Fibroblast of skin of left quadriceps (primary cell): ENCODE data around the gene ASB15.
"Not testable (repeated sequence)": the region's sequence is repeated elsewhere in the genome, so short reads cannot be mapped to it uniquely, and the experiment has no call there.

ENCODE experiments used
- DNase-seq, 2 experiments: peaks; one replicate each; pipeline ENCODE4 v3.0.0-alpha.2; 2013; ENCODE audit warnings: low read depth in 2 of 2

ASB15 gene

DNA sequence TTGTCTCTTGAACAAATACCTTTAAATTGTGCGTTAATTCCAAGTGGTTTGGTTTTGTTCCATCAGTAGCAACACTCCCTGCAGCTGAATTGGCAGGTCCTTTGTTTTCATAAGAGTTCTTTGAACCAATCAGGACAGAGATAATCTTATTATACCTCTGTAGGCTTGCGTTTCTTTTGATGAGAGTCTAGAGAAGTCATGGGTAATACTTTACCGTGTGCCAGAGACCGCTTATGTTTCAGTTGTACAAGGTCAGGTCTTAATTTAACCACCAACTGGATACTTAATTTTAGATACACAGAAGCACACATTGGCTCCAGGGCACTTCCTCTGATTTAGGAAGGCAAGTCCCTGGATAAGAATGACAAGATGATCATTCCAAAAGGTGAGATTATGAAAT is at the start of gene ASB15:
Gene ASB15 (plus strand): TSS at position 292 of the 400 bp plus-strand sequence. CDS start 12,682 bp downstream, outside the sequence.
- no peak for DNase-seq

DNA sequence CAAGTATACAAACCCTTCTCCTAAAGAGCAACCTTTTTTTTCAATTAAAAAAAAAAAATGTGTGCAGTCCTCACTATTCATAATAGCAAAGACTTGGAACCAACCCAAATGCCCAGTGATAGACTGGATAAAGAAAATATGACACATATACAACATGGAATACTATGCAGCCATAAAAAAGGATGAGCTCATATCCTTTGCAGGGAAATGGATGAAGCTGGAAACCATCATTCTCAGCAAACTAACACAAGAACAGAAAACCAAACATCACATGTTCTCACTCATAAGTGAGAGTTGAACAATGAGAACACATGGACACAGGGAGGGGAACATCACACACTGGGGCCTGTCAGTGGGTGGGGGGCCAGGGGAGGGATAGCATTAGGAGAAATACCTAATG is 49.5 kb upstream of the ASB15 start:
- DNase-seq = not testable (repeated sequence)

DNA sequence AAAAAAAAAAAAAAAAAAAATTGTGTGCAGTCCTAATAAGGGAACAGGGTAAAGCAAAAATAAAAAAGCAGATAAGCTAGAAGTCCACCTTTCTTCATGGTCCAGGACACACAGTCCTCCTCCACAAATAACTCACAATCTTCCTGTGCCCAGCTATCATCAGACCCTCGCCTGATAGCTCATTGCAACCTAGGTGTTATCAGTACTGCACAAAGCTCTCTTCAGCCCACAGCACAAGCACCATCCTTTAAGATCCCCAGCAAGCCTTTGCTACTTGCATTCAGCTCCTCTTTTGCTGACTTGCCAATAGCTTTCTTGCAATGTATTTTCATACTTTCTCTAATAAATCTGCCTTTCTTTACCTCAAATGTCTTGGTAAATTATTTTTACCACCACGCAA is 49.0 kb upstream of the ASB15 start:
- DNase-seq = no peak

DNA sequence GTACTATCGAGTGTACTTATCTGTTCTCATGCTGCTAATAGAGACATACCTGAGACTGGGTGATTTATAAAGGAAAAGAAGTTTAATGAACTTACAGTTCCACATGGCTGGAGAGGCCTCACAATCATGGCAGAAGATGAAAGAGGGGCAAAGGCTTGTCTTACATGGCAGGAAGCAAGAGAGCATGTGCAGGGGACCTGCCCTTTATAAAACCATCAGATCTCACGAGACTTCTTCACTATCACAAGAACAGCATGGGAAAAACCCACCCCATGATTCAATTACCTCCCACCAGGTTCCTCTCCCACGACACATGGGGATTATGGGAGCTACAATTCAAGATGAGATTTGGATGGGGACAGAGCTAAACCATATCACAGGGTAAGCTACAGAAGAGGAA is 48.5 kb upstream of the ASB15 start:
- no peak for DNase-seq

DNA sequence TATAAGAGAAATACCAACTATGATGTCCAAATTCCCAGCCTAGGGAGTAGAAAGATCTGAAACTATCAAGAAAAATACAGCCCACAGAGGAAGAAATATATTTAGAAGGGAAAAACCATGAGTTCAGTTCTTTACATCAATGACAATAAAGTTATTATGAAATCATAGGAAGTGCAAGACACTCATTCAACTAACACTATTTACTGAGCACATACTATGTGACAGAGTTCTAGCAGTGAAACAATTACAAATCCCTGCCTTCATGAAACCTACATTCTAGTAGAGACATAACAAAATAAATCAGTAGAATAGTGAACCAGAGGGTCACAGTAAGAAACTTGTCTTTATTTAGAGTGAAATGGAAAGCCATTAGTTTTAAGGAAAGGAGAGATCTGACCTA is 46.1 kb upstream of the ASB15 start:
- no peak for DNase-seq

DNA sequence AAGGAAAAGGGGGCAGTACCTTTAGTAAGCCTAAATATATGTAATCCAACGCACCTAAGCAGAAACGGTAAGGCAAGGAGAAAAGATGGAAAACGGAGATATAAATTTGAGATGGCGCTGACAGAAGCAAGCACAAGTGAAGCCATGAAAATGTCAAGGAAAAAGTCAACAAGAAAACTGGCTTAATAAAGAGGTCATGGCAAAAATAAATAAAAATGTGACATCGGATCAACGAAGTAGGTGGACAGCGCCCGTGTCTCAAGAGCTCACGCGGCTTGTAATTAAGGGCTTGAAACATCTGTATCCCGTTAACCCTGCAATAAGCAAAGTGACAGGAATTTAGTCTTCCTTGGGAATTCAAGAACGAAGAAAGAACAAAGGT is 44.6 kb upstream of the ASB15 start:
- DNase-seq = no peak

DNA sequence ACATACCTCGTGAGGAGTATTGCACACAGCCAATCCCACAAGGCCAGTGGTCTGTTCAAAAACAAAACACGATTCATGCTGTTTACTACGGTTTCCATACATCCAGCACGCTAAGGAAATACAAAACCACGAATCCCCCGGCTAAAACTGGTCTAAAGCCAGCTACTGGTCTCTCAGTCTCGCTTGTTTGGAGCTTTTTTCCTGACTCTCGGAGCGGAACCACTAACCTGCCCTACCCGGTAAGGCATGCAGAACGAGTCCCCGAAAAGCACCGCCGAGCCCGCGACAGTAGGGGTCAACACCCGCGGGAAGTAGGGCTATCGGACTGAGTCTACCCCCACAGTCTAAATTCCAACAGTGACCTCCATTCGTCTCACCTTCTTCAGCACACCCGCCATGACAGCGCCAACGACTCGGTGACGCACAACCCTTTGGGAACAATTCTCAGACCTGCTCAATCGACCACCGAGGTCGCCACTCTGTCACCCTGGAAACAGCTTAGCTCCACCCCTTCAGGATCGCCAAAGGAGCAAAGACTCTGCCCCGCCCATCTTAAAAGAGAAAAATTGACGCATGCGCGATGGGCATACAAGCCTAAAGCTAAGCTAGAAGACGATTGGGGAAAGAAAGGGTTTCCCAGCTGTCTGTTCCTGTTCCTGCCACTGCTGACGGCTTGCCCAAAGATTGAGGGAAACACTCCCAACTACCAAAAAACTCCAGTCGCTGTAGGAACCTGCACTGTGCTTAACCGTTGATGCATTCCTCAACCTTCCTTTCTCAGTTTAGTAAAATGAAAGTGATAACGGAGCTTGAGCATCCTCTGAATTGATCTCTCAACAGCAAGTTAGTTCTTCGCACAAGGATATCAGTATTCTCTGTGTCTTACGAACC is 44.0 kb upstream of the ASB15 start, which contains the start of gene NDUFA5:
Gene NDUFA5 (minus strand): TSS at position 421 of the 891 bp plus-strand sequence. CDS start 23 bp downstream, at position 398.
- peak; percentile 98 for DNase-seq

DNA sequence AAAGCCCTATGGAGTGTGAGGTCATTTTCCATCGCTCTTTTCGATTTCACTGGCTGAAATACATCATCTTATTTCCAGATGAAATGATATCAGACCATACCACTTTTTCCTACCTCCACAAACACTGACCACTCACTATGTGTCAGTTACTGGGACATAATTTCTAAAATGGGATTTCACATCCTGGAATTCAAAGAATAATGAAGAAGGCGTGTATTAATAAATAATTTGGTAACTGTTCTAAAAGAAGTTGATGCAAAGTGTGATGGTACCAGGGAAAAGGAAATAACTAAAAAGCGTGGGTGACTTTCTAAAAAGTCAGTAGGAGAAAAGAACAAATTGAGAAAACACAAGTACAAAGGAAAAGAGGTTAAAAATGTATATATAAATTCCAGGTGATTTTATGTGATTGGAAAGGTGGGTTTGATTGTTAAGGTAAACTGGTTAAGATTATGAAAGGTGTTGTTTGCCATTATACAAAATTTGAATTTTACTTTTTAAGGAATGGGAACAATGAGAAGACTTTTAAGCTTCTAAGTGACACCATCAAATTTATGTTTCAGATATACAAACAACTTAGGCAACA is 43.2 kb upstream of the ASB15 start:
- no peak for DNase-seq

DNA sequence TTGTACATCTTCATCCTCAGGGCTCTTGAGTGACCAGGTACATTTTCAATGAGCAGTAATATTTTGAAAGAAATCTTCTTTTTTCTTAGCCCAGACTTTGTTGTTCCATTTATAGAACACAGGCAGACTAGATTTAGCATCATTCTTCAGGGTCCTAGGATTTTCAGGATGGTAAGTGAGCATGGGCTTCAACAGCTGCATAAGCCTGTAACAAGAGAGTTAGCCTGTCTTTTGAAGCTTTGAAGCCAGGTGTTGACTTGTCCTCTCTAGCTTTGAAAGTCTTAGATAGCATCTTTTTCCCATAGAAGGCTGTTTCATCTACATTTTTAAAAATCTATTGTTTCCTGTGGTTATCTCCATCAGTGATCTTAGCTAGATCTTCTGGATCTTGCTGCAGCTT is 39.5 kb upstream of the ASB15 start:
- DNase-seq = no peak

DNA sequence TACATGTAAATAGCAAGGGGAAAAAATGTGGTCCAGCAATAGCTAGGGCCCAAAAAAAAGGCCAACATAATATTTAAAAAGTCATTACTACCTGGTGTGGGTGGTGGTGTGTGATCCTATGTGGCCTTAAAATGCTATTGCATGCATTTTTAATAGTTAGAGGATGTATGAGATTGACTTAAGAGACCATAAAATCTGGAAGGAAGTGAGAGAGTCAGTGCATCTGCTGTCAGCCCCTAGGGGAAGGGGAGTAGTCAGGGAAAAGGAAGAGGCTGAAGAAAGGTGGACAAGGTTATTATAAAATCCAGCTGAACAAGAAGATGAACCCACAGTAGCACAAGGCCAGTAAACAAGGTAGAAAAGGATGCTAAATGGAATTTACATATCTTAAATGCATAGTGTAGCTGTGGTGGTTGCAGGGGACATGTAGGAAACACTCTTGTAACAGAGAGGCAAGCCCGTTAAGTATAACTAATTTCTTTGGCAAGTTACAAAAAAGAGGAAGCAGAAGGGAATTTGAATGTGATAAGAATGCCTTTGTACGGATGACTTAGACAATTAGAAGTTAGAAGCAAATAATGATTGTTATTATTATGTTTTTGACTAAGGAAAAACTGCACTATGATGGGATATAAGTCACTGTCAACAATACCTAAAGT is 32.1 kb upstream of the ASB15 start:
- DNase-seq = no peak

DNA sequence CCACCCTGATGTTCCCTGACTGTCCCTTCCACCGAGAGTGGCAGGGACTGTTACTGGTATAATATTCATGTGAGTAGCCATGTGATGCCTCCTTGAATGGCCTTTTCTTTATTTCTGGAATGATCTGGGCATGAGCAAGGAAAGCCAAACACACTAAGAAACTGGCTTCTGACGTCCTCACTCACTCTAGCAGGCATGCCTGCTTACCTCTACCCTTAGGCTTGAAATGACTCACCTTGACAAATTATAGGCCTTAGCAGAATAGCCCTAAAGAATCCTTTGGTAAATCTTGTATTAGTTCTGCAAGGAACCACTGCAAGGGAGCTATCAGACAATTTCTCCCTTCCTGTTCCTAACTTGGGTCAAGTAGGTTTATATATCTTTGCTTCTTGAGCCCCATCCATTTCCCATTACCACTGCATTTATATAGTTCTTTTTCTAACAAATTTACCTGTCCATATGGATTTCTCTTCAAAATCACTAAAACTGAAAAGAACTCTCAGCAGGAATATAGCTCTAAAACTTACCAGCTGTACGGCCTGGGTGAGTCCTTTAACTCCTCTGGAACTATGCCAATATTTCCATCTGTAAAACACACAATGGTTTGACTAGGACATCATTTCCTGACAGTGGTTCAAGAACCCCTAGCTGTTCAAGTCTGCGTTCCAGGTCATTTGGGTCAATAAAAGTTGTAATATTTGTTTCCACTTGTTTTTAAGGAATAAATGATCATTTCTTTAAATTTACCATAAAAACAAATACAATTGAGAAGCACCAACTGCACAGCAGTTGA is 31.0 kb upstream of the ASB15 start:
- no peak for DNase-seq

DNA sequence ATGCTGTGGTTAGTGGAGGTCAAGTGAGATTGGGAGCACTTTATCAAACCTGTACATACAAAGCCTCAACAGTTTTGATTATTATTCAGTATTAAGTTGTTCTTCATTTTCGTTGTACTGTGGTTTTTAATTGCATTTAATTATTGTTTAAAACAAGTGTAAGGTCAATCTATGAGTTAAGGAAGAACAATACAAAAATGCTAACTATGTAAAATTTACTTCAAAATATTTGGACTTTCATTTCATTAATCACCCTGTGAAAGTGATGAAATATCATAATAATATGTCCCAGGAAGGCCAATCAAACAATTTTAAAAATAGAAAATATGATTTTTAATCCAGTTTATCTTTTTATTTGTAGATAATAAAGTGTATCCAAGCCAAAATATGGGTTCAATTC is 30.4 kb upstream of the ASB15 start:
- DNase-seq = no peak

DNA sequence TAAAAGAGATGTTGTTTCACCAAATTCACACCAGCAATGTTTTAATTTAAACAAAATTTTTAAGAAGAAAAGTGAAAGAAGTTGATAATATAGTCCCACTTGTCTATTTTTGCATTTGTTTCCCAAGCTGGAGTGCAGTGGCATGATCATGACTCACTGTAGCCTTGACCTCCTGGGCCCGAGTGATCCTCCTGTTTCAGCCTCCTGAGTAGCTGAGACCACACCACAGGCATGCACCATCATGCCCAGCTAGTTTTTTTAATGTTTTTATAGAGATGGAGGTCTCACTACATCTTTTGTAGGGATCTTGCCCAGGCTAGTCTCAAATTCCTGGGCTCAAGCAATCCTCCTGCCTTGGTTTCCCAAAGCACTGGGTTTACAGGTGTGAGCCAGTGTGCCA is 29.9 kb upstream of the ASB15 start:
- DNase-seq = no peak

DNA sequence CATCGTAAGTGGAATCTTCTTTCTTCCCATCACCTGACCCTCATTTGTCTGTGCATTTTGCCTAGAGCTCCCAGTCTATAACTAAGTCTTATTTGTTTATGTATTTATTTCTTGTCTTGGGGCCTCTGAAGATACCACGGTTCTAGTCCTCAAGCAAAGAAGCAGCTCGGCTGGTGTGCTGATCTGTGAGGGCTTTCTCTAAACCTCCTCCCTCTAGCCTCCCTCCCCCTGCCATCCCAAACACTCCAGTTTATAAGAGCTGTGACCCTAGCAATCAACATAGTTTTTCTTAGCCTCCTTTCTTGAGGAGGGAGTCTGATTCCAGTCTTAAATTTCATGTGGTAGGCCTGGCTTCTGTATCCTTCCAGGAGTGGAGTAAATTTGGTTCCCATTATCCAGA is 28.3 kb upstream of the ASB15 start:
- no peak for DNase-seq

DNA sequence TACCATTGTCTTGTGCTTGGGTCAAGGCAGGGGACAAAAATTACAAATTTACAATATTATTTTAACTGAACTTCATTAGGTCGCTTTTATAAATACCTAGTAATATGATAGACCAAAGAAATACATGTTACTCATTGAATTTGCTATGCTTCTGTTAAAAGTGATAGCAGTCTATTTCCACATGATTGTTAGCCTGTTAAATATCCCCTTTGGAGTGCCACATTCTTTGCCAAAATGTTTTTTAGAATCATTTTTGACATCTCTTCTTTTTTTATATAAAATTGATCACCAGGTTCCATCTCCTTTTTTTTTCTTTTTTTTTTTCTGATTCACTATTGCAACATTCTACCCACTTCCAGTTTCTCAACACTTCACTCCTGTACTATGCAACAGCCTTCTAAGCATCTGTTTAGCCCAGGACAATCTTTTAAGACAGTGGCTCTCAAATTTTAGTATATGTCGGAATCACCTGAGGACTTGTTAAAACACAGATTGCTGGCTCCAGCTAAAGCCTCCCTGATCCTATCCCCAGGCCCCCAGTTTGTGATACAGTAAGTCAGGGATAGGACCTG is 27.6 kb upstream of the ASB15 start:
- no peak for DNase-seq

DNA sequence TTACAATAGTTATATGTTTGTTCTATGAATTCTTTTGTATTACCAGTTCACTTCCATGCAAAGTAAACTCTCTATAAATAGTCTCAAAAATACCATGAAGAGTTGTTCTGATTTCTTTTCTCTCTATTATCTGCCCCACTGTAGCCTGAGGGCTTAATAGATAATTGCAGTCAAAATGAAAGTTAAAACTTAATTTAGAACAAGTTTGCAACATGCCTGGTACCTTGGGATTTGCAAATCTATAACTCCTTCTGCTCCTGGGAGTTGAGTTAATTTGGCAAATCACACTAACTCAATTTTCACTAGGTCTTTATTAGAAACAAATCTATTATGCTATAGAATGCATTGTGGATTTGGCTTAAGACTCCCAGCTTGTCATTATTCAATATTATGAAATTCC is 22.2 kb upstream of the ASB15 start:
- DNase-seq = no peak

DNA sequence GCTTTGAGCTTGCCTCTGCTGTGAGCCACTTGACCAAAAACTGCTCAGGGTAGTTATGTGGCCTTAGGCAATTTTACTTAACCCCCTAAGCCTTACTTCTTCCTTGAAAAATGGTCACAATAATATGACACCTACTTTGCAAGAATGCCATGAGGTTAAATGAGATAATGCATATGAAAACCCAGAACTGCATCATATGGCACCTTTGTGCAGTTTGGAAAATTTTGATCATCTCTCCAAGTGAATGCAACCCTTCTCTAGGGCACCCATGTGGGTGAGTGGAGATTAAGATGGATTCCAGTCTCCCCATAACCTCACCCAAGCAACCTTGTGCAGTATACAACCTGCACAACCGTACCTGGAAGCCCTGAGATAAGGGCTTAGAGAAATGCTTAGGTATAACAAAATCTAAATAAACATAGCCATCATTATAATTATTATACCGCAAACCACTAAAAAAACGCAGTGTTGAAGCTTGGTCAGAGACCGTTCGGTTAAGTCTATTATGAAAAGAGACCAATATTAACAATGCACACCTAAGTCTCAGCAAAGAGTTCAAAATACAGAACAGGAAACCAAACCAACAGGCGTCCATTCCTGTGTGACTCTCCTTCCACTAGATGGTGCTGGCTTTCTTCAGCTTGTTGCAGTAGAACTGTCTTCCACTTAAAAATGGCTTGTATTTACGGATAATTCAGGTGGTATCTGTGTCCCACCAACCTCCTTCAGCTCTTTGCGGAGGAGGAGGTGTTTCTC is 21.0 kb upstream of the ASB15 start:
- no peak for DNase-seq

DNA sequence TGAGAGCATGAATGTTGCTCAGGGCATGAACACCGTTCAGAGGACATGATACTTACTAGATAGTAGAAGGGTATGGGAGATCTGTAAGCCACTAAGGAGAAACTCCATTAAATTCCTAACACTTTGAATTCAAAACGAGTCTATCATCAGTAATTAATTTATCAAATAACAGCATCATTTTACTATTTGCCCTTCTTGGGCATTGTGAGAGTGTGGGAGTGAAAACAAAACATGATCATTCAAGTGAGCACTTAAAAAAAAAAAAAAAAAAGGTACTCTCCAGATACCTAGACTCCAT is 20.5 kb upstream of the ASB15 start:
- no peak for DNase-seq

DNA sequence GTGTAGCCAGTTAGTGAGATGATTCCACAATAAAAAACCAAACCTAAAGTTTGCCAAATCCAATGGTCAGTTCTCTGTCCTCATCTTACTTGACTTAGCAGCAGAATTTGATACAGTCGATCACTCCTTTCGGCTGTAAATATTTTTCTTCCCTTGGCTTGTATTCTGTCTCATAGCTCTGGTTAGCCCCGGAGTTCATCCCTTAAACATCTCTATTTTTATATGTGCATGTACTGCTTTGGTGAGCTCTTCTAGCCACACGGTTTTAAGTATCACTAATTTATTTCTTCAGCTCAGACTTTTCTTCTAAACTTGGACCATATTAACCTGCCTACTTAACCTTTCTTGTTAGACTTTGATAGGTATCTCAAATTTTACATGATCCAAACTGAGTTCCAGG is 17.8 kb upstream of the ASB15 start:
- no peak for DNase-seq

DNA sequence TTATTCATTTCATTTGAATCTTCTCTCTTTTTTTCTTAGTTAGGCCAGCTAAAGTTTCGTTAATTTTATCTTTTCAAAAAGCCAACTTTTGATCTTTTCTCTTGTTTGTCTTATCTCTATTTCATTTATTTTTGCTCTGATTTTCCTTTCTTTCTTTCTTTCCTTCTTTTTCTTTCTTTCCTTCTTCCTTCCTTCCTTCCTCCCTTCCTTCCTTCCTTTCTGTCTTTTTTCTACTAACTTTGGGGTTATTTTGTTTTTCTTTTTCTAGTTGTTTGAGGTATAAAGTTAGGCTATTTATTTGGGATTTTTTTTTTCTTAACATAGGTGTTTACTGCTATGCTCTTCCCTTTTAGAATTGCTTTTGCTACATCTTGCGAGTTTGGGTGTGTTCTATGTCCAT is 13.2 kb upstream of the ASB15 start:
- DNase-seq = no peak

DNA sequence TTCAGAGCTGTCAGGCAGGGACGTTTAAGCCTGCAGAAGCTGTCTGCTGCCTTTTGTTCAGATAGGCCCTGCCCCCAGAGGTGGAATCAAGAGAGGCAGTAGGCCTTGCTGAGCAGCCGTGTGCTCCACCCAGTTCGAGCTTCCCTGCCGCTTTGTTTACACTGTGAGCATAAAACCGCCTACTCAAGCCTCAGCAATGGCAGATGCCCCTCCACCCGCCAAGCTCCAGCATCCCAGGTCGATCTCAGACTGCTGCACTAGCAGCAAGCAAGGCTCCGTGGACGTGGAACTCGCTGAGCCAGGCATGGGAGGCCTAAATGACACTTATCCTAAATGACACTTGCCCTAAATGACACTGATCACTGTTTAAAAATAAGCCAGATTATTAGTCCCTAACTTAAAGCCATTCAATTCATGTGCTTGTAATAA is 6.8 kb upstream of the ASB15 start:
- no peak for DNase-seq
